Measurements from ENCODE around the gene FURIN.
"Not testable (repeated sequence)": the region's sequence is repeated elsewhere in the genome, so short reads cannot be mapped to it uniquely, and the experiment has no call there.

The FURIN gene

GRCh38 chr15:90870354-90871138 is 2.2 kb downstream of the FURIN start:
- DNase-seq (ENCODE audit: low spot score), result no peak

- DNase-seq (ENCODE audit: low spot score), result no peak
These were observed 2.8 kb downstream of the FURIN start for GRCh38 chr15:90871139-90871715.

GRCh38 chr15:90871716-90872485 is 3.5 kb downstream of the FURIN start:
- DNase-seq (ENCODE audit: low spot score), result no peak

- peak; percentile 70 for DNase-seq (ENCODE audit: low spot score)
These were observed 4.2 kb downstream of the FURIN start for GRCh38 chr15:90872486-90873184.

- DNase-seq (ENCODE audit: low spot score), result no peak
These were observed 5.2 kb downstream of the FURIN start for GRCh38 chr15:90873488-90873997.

- DNase-seq (ENCODE audit: low spot score), result no peak
These were observed 5.7 kb downstream of the FURIN start for GRCh38 chr15:90873998-90874605.

GRCh38 chr15:90874986-90875385 is 6.6 kb downstream of the FURIN start:
- not testable (repeated sequence) for DNase-seq (ENCODE audit: low spot score)

- DNase-seq (ENCODE audit: low spot score), result no peak
These were observed 7.2 kb downstream of the FURIN start for GRCh38 chr15:90875549-90875981.

- no peak for DNase-seq (ENCODE audit: low spot score)
These were observed 7.7 kb downstream of the FURIN start for GRCh38 chr15:90876046-90876445.

- no peak for DNase-seq (ENCODE audit: low spot score)
These were observed 8.3 kb downstream of the FURIN start for GRCh38 chr15:90876512-90877170.

GRCh38 chr15:90877315-90877714 is 8.9 kb downstream of the FURIN start:
- no peak for DNase-seq (ENCODE audit: low spot score)

GRCh38 chr15:90877996-90878395 is 9.6 kb downstream of the FURIN start:
- DNase-seq (ENCODE audit: low spot score), result no peak

- no peak for DNase-seq (ENCODE audit: low spot score)
These were observed 10.3 kb downstream of the FURIN start for GRCh38 chr15:90878660-90879059.

GRCh38 chr15:90879730-90880366 is 11.5 kb downstream of the FURIN start:
- DNase-seq (ENCODE audit: low spot score), result no peak

- DNase-seq (ENCODE audit: low spot score), result no peak
These were observed 12.2 kb downstream of the FURIN start for GRCh38 chr15:90880381-90881145.

GRCh38 chr15:90881181-90881977 is 13.0 kb downstream of the FURIN start:
- DNase-seq (ENCODE audit: low spot score), result no peak

GRCh38 chr15:90881978-90882721 is 13.8 kb downstream of the FURIN start:
- DNase-seq (ENCODE audit: low spot score), result no peak
